ENCODE results near the gene ABHD5.
A peak's percentile ranks its signal among the peaks of the same experiment; 100 is the strongest.

GRCh38 chr3:43769097-43769884 lies 78.6 kb downstream of the ABHD5 start:
- peak; percentile 90 for TF ChIP-seq CTCF (IDR thresholded peaks at IDR 0.05; ENCODE audit: low read length)
- no peak for TF ChIP-seq EZH2 (optimal IDR thresholded peaks at IDR 0.05; ENCODE audit: low read depth, low read length)
- TF ChIP-seq EZH2phosphoT487 (IDR thresholded peaks at IDR 0.05; ENCODE audit: low read length), result no peak

All from MM.1S (cell line).